HTR-8/SVneo (cell line): ENCODE measurements around the gene USP38.
"Not testable (repeated sequence)": the region's sequence is repeated elsewhere in the genome, so short reads cannot be mapped to it uniquely, and the experiment has no call there.

Source experiments
- DNase-seq: peaks from one replicate; pipeline ENCODE4 v3.0.0; 2011; ENCODE audit warnings: low spot score, mixed read lengths; ENCODE audit not compliant: insufficient read length
- FAIRE-seq: peaks from 2 replicates; lab custom pipeline; 2011; peaks lifted over from hg19 to GRCh38; lab: Jason Lieb, UNC

USP38 gene

DNA sequence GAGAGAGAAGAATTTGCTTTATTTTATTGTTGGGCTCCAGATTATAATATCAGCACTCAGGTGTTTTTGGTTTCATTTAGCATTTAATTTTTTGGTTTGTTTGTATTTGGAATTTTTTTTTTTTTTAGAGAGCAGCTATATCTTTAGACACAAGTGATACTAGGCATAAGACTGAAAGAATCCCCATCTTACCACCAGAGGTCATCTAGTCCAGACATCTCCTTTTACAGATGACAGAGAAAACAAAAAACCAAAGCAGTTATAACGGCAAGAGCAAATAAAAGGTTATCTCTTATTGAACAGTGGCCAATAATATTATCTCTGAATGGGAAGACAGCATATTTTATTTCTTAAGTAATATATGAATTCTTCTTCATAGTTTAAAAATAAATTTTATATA lies 22.8 kb downstream of the USP38 start:
- FAIRE-seq: no peak
- DNase-seq: no peak

DNA sequence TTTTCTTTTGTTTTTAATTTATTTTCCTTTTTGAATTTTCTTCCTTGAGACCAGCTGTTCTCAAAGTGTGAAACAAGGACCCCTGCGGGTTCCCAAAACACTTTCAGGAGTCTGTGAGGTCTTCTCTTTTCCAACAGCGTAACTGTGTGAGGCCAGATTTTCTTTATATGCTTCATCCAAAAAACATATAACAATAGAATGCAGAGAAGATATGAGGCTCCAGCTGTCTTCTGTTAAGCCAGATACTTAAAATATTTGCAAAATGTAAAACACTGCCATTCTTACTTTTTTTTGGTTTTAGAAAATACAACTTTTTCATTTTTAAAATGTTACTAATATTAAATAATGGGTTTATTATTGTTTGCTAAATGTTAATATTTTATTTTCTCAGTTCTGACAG lies 27.8 kb downstream of the USP38 start:
- no peak for DNase-seq
- no peak for FAIRE-seq

GRCh38 chr4:143215873-143216272 lies 31.2 kb downstream of the USP38 start:
- FAIRE-seq: no peak
- DNase-seq: no peak

DNA sequence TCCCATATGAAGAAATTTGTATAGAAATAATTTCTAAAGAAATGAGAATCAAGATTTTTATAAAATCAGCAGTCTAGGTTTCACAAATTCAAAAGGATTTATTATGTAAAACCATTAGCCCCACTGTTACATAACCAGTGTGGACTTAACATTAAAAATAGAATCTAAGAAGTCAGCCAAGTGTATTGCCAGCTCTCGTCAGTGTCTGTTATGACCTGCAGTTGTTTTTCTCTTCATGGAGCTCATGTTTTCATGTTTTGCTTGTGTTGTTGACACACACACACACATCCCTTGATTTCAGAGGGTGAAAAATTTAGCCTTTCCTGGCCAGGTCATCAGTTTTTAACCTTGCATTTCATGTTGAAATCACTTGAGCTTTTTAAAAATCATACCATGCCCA lies 39.5 kb downstream of the USP38 start:
- no peak for DNase-seq
- no peak for FAIRE-seq

DNA sequence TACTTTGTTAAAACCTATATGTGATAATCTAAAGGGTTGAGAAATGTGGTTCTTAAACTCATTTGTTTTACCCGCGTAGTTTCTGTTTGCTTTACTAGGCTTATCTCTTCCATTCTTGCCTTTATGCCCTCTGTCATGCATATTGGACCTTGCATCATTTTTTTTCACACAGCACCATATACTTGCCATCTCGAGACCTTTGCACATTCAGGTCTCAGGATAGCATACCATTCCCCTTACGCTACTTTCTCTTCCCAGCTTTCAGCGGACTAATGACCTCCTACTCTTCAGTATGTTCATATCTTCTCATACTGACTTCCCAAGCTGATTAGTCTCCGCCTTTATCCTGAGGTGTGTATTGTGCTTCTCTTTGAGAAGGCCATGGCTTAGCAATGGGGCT lies 40.5 kb downstream of the USP38 start:
- FAIRE-seq (no peak), DNase-seq (no peak)

DNA sequence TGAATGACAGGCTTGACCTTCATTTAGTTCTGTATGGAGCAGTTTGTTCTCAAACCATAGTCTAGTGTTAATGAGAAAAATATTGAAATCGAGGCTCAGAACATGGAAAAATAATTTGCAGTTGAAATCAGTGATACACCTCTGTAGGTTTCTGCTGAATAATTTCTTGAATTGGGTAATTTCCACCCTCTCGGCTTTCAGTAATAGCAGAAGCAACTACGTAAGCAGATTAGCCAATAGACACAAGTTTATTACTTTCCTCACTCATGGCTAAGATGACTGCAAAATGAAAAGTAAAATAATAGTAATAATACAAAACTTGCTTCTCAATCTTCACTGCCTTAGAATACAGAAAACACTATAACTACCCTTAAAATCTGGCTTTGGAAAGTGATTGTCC lies 46.0 kb downstream of the USP38 start:
- FAIRE-seq (no peak), DNase-seq (no peak)

GRCh38 chr4:143232277-143232676 lies 47.6 kb downstream of the USP38 start:
- FAIRE-seq: no peak
- no peak for DNase-seq

DNA sequence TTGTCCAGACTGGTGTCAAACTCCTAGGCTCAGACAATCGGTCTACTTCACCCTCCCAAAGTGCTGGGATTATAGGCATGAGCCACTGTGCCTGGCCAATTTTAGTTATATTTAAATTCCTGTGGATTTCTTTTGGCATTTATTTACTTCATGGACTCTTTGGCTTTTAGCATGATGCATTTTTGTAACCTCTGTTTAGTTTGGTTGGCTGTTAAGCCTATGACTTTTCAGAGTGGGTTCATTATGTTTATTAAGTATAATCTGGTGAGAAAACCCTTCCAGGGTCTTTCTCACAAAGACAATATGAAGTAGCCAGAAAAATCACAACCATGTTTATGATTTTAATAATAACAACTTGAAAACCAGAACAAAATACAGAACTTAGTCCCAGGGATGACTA lies 49.4 kb downstream of the USP38 start:
- FAIRE-seq (no peak), DNase-seq (no peak)

DNA sequence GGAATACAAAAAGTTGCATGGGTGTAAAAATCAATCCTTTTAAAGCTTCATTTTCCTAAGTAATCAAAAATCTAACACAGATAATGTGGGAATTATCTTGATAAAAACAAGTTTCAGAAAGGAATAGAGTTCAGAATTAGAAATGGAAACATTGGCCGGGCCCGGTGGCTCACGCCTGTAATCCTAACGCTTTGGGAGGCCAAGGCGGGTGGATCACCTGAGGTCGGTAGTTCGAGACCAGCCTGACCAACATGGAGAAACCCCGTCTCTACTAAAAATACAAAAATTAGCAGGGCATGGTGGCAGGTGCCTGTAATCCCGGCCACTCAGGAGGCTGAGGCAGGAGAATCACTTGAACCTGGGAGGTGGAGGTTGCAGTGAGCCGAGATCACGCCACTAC lies 52.5 kb downstream of the USP38 start:
- DNase-seq, FAIRE-seq: not testable (repeated sequence)

GRCh38 chr4:143240939-143241679 lies 56.4 kb downstream of the USP38 start:
- FAIRE-seq: no peak
- DNase-seq: no peak

DNA sequence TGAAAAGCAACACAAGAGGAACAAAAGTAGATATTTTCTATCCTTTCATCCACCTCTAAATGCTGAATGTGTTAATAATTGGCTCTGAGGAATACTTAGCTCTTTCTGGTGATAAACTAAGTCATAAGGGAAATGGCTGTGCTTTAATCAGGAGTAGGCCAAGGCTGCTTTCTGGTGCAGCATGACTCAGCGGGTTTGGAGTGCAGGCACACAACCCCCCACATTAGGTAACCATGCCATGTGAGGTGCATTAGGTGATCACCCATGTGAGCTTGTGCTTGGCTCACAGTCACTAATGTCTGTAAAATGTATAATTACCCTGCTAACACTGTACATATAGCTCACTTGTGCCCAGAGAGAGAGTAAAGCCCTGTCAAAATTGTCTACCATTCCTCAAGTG lies 57.2 kb downstream of the USP38 start:
- FAIRE-seq (no peak), DNase-seq (no peak)

DNA sequence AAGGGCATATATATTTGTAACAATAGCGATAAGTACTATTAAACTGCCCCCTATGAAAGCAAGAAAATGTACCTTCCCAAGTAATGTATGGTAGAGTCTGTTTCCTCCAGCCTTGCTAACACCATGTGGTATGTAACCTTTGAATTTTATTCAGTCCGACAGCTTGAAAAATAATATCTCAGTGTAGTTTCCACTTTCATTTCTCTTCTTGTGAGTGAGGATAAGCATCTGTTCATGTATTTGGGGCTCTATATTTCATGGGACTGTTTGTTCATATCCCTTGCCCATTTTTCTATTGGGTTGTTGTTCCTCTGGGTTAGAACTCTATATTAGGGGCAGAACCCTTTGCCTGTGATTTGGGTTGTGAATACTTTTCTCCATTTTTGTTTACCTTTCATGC lies 58.3 kb downstream of the USP38 start:
- no peak for FAIRE-seq
- no peak for DNase-seq

- FAIRE-seq: no peak
- no peak for DNase-seq
Observed at GRCh38 chr4:143246977-143247376, 62.3 kb downstream of the USP38 start.

DNA sequence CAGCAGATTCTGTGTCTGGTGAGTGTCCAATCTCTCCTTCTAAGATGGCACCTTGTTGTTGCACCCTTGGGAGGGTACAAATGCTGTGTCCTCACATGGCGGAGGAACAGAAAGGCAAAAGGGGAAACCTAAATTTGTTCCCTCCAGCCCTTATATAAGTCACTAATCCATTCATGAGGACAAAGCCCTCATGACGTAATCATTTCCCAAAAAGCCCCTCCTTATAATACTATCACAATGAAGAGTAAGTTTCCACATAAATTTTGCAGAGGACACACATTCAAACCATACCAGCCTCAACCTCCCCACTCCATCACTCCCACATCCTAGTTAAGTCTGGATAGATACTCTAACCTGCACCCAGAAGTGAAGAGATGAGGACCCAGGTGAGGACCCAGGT lies 63.1 kb downstream of the USP38 start:
- DNase-seq: no peak
- no peak for FAIRE-seq

DNA sequence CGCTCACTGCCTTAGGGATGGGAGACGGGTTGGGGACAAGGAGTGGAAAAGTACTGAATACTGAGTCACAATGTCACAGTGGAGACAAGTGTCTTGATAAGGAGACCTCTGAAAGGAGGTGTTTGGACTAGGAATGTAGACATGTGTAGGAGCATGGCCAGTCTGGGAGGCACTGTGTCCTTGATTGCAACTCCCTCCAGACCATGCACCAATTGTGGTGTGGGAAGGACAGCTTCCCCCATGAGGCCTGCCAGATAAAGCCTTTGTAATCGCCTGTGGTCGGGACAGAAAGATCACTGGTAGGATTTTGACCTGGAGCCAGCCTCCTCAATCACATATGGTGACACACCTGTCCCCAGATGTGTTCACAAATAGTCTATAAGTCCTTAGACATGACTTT lies 64.1 kb downstream of the USP38 start:
- FAIRE-seq: no peak
- no peak for DNase-seq

- DNase-seq (no peak), FAIRE-seq (no peak)
Observed at GRCh38 chr4:143250617-143251016, 65.9 kb downstream of the USP38 start.

- DNase-seq: no peak
- no peak for FAIRE-seq
Observed at GRCh38 chr4:143251348-143251747, 66.6 kb downstream of the USP38 start.

- no peak for DNase-seq
- no peak for FAIRE-seq
Observed at GRCh38 chr4:143251779-143252178, 67.1 kb downstream of the USP38 start.

- DNase-seq (no peak), FAIRE-seq (no peak)
Observed at GRCh38 chr4:143252478-143252877, 67.8 kb downstream of the USP38 start.

- FAIRE-seq (no peak), DNase-seq (no peak)
Observed at GRCh38 chr4:143253166-143253565, 68.4 kb downstream of the USP38 start.

DNA sequence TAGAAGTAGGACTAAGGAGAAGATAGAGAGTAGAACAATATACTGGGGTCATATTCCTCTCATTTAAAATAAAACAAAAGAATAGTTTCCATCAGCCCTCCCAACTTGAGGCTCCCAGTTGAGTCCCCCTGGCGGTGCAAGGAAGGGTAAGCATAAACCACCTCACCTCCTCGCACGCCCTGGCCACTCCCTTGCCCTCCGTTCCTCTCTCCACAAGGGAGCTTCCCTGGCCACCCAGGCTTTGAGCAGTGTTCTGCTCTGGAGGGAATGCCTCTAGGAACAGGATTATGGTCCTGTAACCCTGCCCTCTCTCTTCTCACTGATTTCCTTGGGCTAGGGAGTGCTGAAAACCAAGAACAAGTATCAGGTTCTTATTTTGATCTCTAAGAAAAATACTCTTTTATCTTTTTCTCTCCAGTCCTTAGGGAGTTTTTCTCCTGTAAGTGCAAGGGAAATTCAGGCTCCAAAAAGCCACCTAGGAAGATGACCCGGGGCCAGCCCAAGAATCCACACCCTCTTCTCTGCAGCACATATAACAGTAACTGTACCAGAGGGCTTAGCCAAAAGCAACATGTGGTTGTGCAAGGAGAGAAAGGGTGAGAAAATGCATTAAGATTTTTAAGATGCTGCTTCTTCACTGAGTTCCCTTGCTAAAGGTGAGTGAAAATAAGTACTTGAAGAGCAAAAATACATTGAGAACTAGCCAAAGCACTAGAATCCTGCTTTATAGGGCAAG lies 69.9 kb downstream of the USP38 start:
- DNase-seq: no peak
- no peak for FAIRE-seq

GRCh38 chr4:143256456-143256855 lies 71.7 kb downstream of the USP38 start:
- FAIRE-seq (no peak), DNase-seq (no peak)
